IPS DF 4.7 (cell line): Measurements from ENCODE around the gene ADAMTSL1.

Experiments used
- DNase-seq: peaks from one replicate; pipeline ENCODE4 v3.0.0-alpha.2; 2013; ENCODE audit warnings: low spot score; ENCODE audit errors: extremely low read depth

The ADAMTSL1 gene

DNA sequence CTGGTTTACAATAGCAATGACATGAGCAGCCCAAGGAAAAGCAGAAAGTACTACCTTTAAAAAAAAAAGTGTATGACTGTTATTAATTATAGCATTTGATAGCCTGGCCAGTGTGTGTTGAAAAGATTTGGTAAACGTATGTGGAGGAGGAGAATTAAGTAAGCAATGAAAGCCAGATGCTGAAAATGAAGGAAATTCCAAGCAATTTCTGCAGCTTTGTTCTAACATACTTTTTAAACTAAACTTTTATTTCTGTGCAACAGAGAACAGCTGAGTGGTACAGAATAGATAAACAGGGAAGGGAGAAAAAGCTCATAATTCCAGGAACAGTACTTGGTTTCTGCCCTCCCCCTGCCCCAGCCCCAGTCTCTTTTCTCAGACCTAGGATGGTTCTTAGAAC lies 252.6 kb downstream of the ADAMTSL1 start:
- no peak for DNase-seq

DNA sequence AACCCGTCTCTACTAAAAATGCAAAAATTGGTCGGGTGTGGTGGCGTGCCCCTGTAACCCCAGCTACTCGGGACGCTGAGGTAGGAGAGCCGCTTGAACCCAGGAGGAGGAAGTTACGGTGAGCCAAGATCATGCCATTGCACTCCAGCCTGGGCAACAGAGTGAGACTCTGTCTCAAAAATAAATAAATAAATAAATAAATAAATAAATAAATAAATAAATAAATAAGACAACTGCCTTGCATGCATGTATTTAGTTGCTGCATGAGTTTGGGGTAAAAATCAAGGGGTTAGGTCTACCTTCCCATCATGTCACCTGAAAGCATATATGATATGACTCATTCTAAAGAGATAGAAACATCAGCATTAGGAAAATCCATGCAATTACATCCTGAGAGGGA lies 254.0 kb downstream of the ADAMTSL1 start:
- DNase-seq, result no peak

- DNase-seq, result no peak
These were observed 254.7 kb downstream of the ADAMTSL1 start for GRCh38 chr9:18728642-18729041.

GRCh38 chr9:18730241-18730640 lies 256.3 kb downstream of the ADAMTSL1 start:
- DNase-seq, result no peak

DNA sequence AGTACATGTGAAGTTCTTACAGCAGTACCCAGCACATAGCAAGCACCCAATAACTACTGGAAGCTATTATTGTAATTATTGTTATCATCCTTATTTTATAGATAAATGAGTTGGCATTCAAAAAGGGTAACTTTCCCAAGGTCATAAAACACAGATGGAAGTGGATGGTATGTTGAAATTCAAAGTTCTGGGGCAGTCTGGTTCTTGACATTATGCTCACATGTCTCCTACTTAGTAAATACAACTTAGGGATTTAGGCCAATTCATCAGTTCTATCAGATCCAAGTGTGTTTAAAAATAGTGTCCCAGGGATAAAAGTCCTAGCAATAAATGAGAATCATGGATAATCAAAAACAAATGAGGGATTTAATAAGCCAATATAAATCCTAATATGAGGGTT lies 265.2 kb downstream of the ADAMTSL1 start:
- no peak for DNase-seq

GRCh38 chr9:18739641-18740318 lies 265.8 kb downstream of the ADAMTSL1 start:
- no peak for DNase-seq

DNA sequence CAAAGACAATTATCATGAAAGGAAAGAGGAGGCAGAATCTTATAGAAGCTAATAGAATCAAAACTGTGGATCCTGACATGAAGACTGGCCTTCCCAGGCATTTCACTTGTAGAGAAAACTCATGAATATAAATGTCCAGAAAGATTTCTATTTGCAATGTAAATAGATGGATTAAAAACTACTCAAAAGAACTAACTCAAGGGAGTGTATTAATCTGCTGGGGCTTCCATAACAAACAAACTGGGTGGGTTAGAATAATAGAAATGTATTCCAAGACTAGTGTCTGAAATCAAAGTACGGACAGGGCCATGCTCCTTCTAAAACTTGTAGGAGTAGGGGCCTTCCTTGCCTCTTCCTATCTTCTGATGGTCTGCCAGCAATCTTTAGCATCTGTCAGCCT lies 267.4 kb downstream of the ADAMTSL1 start:
- DNase-seq, result no peak

GRCh38 chr9:18741945-18742344 lies 268.0 kb downstream of the ADAMTSL1 start:
- no peak for DNase-seq

- no peak for DNase-seq
These were observed 269.5 kb downstream of the ADAMTSL1 start for GRCh38 chr9:18743421-18743820.

GRCh38 chr9:18743971-18744370 lies 270.0 kb downstream of the ADAMTSL1 start:
- no peak for DNase-seq

GRCh38 chr9:18745710-18746109 lies 271.8 kb downstream of the ADAMTSL1 start:
- DNase-seq, result no peak

GRCh38 chr9:18746631-18747030 lies 272.7 kb downstream of the ADAMTSL1 start:
- no peak for DNase-seq

DNA sequence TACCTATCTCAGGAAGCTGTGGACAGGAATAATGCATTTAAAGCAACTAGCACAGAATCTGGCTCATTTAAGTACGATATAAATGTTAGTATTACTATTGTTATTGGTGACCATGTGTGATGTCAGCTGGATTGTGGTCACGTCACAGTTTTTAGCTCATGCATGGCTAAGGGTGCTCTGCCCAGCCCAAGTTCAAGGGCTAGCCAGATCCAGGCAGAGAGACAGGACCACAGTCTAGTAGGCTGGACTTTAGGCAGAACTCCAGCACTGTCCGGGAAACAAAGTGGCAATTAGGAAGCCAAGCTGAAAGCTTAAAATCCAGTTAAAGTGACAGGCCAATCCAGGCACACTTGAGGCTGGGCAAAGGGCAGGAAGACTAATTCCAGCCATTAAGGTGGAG lies 273.6 kb downstream of the ADAMTSL1 start:
- no peak for DNase-seq

GRCh38 chr9:18748251-18748701 lies 274.3 kb downstream of the ADAMTSL1 start:
- no peak for DNase-seq

DNA sequence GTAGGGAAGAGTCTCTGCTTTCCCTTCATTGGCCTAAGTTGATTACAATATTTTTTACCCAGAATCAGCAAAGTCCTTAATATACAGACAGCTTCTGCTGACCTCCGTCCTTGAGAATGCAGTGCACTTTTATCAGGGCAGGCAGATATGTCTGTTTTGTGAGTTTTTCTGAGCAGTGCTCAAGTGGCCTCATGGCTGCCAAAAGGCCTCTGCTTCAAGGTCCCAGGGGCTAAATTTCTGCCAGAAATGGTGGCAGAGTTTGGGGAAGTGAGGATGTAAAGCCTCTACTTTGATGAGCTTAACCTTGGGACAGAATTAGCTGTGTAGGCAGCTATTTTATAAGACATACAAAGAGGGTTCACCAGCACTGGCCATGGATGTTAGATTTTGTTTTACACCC lies 275.8 kb downstream of the ADAMTSL1 start:
- no peak for DNase-seq

DNA sequence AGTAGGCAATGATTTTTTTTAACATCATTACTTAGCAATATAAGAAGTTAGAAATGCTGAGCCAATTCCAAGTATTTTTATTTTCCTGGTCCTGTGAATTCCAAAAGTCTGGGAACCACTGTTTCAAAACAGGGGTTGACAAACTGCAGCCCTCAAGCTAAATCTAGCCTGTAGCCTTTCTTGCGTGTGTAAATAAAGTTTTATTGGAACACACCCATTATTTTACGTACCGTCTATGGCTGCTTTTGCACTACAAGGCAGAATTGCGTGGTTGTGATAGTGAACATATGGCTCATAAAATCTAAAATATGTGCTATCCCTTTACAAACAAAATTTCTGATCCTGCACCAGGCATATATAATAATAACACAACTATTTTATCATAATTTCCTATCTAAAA lies 280.0 kb downstream of the ADAMTSL1 start:
- no peak for DNase-seq

DNA sequence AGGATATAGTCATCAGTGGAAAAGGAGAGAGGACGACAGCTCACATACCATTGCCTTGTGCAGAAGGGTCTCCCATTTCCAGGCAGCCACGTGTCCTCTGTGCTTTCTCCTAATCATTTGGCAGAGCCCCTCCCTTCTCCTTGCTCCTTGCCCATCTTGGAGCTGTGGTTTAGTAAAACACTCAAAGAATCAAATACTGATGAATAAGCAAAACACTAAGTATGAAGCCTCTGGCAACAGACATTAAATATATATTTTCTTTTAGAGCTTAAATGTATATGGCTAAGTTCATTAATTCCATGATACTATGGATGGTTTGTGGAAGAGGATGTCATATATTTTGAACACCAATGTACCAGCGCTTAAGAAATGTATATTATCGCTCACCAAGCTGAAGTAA lies 280.6 kb downstream of the ADAMTSL1 start:
- DNase-seq, result no peak

GRCh38 chr9:18755263-18755662 lies 281.3 kb downstream of the ADAMTSL1 start:
- DNase-seq, result no peak

GRCh38 chr9:18756712-18757125 lies 282.8 kb downstream of the ADAMTSL1 start:
- DNase-seq, result no peak

DNA sequence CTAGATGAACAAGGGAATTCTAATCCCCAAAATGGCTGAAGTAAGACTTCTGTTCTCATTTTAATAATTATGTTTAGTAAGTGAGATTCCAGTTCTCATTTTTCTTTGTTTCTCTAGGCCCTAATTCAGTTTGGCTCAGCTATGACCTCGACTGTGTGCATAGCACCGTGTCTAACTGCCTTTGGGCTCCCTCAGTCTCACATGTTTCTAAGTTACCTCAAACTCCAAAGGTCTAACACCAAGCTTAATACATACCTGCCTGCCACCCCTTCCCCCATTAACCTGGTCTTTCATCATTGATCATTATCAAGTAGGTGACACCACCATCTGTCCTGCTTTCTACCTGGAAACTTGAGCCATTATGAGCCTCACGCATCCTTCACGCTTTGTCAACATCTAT lies 285.9 kb downstream of the ADAMTSL1 start:
- DNase-seq, result no peak

- DNase-seq, result no peak
These were observed 287.9 kb downstream of the ADAMTSL1 start for GRCh38 chr9:18761742-18762300.

DNA sequence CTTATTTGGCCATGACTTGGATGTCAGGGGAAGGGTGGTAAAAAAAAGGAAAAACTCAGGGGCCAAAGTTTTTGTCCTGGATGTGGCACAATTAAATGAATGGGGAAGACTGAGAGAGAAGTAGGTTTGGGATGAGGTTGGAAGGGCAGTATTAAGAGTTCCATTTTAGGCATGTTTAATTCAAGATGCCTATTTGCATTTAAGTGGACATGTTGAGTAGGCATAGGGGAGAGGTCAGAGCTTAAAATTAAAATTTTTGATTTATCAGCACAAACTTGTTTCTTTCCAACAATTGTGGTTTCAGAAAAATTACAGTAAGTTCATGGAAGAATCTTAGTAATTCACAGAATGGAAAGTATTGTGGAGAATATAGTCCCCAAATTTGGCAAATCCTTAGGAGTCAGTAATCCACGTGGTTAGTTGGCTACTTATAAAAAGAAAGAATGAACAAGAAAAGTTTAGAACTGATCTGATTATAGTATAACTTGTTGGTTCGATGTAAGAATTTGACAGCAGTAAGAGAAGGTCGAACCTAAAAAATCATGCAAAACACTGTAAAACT lies 293.1 kb downstream of the ADAMTSL1 start:
- DNase-seq, result no peak
